Heart right ventricle (tissue), 16 donors: Measurements from ENCODE around the gene PDE7B. TPM values are rescaled to one million over a fixed set of nuclear protein-coding genes. Genes with fewer than 3 reads are reported as not detected.

Source experiments
- ATAC-seq, 8 donors: fragments of 200-7000 bp; cut with Tn5 transposase; one replicate each; pipeline ENCODE4 v1.9.1; 2020; ENCODE audit warnings: mild to moderate bottlenecking in 8 of 8, moderate library complexity in 8 of 8, moderate number of reproducible peaks in 1 of 8
- DNase-seq, 2 donors: peaks; one replicate each; pipeline ENCODE4 v3.0.0-alpha.2; 2020
- H3K27ac ChIP-seq, 10 donors: fragments of 200-600 bp; sonication (generic) in 2 of 10; one replicate each; pipeline versions ENCODE4 v1.5.0 to v1.8.0; 2020 to 2022; ENCODE audit warnings: mild to moderate bottlenecking in 3 of 10
- H3K27me3 ChIP-seq, 7 donors: fragments of 200-600 bp; one replicate each; pipeline ENCODE4 v1.8.0; 2021 to 2022; ENCODE audit warnings: mild to moderate bottlenecking in 2 of 7
- H3K36me3 ChIP-seq, 9 donors: fragments of 200-600 bp; sonication (generic) in 1 of 9; one replicate each; pipeline versions ENCODE4 v1.5.0 to v1.8.0; 2020 to 2022; ENCODE audit warnings: mild to moderate bottlenecking in 2 of 9
- H3K4me1 ChIP-seq, 9 donors: fragments of 200-600 bp; sonication (generic) in 1 of 9; one replicate each; pipeline versions ENCODE4 v1.5.0 to v1.8.0; 2020 to 2022; ENCODE audit warnings: mild to moderate bottlenecking in 4 of 9
- H3K4me3 ChIP-seq, 10 donors: fragments of 200-600 bp; sonication (generic) in 2 of 10; one replicate each; pipeline versions ENCODE4 v1.5.0 to v1.8.0; 2020 to 2022; ENCODE audit warnings: mild to moderate bottlenecking in 7 of 10, moderate library complexity in 2 of 10
- H3K9me3 ChIP-seq, 11 donors: fragments of 200-600 bp in 10 of 11; sonication (generic) in 2 of 11; one replicate each; pipeline versions ENCODE4 v1.5.0 to v1.8.0; 2013 to 2022; ENCODE audit warnings: mild to moderate bottlenecking in 2 of 11, control low read depth in 1 of 11, moderate library complexity in 1 of 11
- WGBS, 2 donors: extraction: QIAGEN DNeasy Blood & Tissue Kit; methylation state at CpG; one replicate each; pipeline ENCODE4 v1.1.7; 2013; ENCODE audit warnings: inconsistent platforms in 1 of 2; 5-methylcytosine and 5-hydroxymethylcytosine counted together
- intact Hi-C, 10 donors: fragments of 100-400 bp; cut with DNase I; formaldehyde crosslinking; loops; one replicate each; pipeline versions ENCODE4 v1.11.1 to v1.14.2; 2022
- polyA plus RNA-seq, 2 donors: library from polyadenylated mRNA; stranded (reverse); fragments of 200-250 nt; gene quantifications; one replicate each; pipeline ENCODE4 v1.2.3, GENCODE V29; 2013
- total RNA-seq, 10 donors: library from RNA; stranded (reverse); fragmentation: NEBNext Ultra II Directional in 3 of 10; extraction: Animal tissue kit (Norgen Biotek cat#: 25700) in 3 of 10; gene quantifications; one replicate each; pipeline versions ENCODE4 v1.2.1 to v1.2.4, GENCODE V29; 2021 to 2023
- TF ChIP-seq, protein P1 (sequence below), 9 donors: fragments of 200-600 bp; sonication (generic) in 2 of 9; IDR thresholded peaks; one replicate each; pipeline versions ENCODE4 v1.5.0 to v1.8.0; 2021 to 2022; ENCODE audit warnings: antibody characterized with exemption in 9 of 9, mild to moderate bottlenecking in 5 of 9, moderate library complexity in 1 of 9
- donor health status: Arrhythmogenic right ventricular cardiomyopathy.
- donor health status: ischemic (EF 13 %, LVEDD 7.1; RV severe dilation, severe dysfunction).
- donor health status: healthy with polysubstance abuse.
- donor health status: DM: no; HTN: yes; CAD: no.
- donor health status: DM: no; HTN: no; CAD: no.
- donor health status: ischemic (EF 25% LVEDD 6.9; RV normal size, moderate dysfunction).
- donor health status: ischemic (EF 25% LVEDD 5.7; RV mildly dilated, moderate dysfunction).
- donor health status: healthy.
- donor health status: DM: yes; HTN: yes; CAD: no.
- donor health status: Ischemic cardiomyopathy.
- donor health status: ischemic (EF 35%, LVEDD 5.7; RV mildly dilated, moderate dysfunction).
- donor health status: nonischemic (EF 11% LVEDD 7.7; RV severe dilation, severe dysfunction).
- donor health status: DM: yes; HTN: yes; CAD: no.
- donor health status: PGD.
- donor health status: ischemic (EF 29% LVEDD 5.4; RV normal size, mild dysfunction).
- donor health status: nonischemic (EF 23%, LVEDD 6.1; RV moderate dilation, normal function).

PDE7B gene
- total and polyA plus RNA-seq, 12 donors, result 3.7 to 19.6 (median 10.8) TPM

DNA sequence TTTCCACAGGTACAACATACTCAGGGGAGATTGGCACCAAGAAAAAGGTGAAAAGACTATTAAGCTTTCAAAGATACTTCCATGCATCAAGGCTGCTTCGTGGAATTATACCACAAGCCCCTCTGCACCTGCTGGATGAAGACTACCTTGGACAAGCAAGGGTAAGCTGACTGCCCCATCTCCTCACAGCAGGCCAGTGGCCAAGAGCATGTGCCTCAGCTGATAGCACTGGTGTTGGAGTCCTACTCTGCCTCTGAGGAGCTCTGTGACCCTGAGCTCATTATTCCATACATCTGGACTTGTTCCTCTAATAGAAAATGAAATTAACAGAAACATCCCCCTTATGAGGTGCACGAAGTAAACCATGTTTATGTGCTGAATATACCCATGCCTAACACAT is 295.8 kb downstream of the PDE7B start:
- no peak overlapping the region for H3K4me3 ChIP-seq
- H3K36me3 ChIP-seq, result peaks cover 0 to 46% (median 8%) of the 10 kb centered on the region in 9 donors
- ATAC-seq, result peak in 7 of 8 donors; percentile 41 to 81 (median 69)
- H3K4me1 ChIP-seq, result peaks cover 3 to 53% (median 20%) of the 10 kb centered on the region in 9 donors
- 78 to 90% methylated on average over 2 of the region's 2 CpGs for WGBS, 2 donors
- TF ChIP-seq, protein P1, sequence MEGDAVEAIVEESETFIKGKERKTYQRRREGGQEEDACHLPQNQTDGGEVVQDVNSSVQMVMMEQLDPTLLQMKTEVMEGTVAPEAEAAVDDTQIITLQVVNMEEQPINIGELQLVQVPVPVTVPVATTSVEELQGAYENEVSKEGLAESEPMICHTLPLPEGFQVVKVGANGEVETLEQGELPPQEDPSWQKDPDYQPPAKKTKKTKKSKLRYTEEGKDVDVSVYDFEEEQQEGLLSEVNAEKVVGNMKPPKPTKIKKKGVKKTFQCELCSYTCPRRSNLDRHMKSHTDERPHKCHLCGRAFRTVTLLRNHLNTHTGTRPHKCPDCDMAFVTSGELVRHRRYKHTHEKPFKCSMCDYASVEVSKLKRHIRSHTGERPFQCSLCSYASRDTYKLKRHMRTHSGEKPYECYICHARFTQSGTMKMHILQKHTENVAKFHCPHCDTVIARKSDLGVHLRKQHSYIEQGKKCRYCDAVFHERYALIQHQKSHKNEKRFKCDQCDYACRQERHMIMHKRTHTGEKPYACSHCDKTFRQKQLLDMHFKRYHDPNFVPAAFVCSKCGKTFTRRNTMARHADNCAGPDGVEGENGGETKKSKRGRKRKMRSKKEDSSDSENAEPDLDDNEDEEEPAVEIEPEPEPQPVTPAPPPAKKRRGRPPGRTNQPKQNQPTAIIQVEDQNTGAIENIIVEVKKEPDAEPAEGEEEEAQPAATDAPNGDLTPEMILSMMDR (IDR thresholded peaks at IDR 0.05), result no peak
- peaks cover 0 to 8% (median 0%) of the 10 kb centered on the region in 11 donors for H3K9me3 ChIP-seq
- H3K27ac ChIP-seq, result peak overlapping the region in 4 of 10 donors; percentile 6 to 65 (median 54)
- intact Hi-C loops, result loop anchor here in 1 of 10 donors (5.0 kb wide), 1 partner anchor 40 kb away; no protein-coding TSS in a partner anchor
- DNase-seq, result peak; percentile 20 to 27
- no peaks in the 10 kb centered on the region for H3K27me3 ChIP-seq

DNA sequence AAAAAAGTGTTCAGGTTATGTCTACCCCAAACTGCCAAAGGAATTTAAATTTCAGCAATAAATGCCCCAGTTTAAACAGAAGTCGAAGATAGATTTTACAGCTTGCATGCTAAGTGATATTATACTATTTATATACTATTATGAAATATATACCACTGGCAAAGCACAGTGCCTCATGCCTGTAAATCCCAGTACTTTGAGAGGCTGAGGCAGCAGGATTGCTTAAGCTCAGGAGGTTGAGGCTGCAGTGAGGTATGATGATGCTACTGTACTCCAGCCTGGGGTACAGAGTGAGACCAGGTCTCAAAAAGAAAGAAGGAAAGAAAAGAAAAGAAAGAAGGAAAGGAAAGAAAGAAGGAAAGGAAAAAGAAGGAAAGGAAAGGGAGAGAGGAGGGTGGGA is 296.6 kb downstream of the PDE7B start:
- H3K27ac ChIP-seq, result peak overlapping the region in 5 of 10 donors; percentile 6 to 56 (median 24)
- TF ChIP-seq, protein P1 (IDR thresholded peaks at IDR 0.05), result no peak
- H3K4me3 ChIP-seq, result no peak overlapping the region
- no peak for DNase-seq
- no peaks in the 10 kb centered on the region for H3K27me3 ChIP-seq
- 65 to 83% methylated on average over 1 of the region's 1 CpG for WGBS, 2 donors
- intact Hi-C loops, result loop anchor here in 1 of 10 donors (5.0 kb wide), 1 partner anchor 41 kb away; no protein-coding TSS in a partner anchor
- peaks cover 0 to 54% (median 8%) of the 10 kb centered on the region in 9 donors for H3K36me3 ChIP-seq
- peaks cover 0 to under 1% (median 0%) of the 10 kb centered on the region in 11 donors for H3K9me3 ChIP-seq
- peak in 2 of 8 donors; percentile 13 to 15 for ATAC-seq
- peaks cover 3 to 54% (median 20%) of the 10 kb centered on the region in 9 donors for H3K4me1 ChIP-seq

DNA sequence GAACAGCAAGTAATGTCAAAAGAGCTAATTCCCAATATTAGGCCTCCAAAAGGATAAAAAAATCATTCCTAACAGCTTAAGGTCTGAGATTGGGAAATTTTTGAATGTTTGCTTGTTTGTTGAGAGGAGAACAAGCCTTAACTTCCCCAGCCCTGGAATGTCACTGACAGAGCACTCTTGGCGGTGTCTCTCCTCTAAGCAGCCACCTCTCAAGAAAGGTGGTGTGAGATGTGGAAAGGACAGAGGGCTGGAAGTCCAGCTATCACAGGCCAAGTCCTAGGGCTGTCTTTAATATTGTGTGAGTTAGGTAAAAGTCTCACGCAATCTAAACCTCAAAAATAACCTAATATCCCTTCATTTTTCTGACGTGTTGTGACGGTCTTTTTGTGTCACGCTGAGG is 297.0 kb downstream of the PDE7B start:
- TF ChIP-seq, protein P1 (IDR thresholded peaks at IDR 0.05), result no peak
- Histone ChIP-seq H3K27me3 (no peaks in the 10 kb centered on the region), H3K36me3 (peaks cover 0 to 58% (median 8%) of the 10 kb centered on the region in 9 donors), H3K27ac (peak overlapping the region in 7 of 10 donors; percentile 4 to 56 (median 24)), H3K4me3 (no peak overlapping the region), H3K4me1 (peaks cover 6 to 59% (median 20%) of the 10 kb centered on the region in 9 donors), H3K9me3 (no peaks in the 10 kb centered on the region)
- 77 to 85% methylated on average over 5 of the region's 5 CpGs for WGBS, 2 donors
- DNase-seq (no peak), ATAC-seq (peak in 1 of 8 donors; percentile 36)
- intact Hi-C loops, result loop anchor here in 1 of 10 donors (5.0 kb wide), 1 partner anchor 41 kb away; no protein-coding TSS in a partner anchor

DNA sequence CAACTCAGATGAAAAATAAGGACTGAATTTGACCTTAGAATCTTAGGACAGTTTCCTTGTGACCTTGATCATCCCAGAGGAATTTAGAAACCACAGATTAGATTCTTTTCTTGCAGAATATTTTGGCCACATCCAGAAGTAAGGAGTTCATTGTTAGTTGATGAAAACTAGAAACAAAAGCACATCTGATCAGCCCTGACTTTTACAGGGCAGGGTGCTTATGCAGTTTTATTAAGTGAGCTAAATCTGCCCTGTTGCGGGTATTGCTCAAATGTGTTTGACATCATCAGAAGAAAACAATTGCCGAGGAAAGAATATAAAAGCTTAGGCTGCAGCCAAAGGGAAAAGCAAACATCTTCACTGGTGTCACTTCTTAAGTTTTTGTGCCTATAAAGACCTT is 297.8 kb downstream of the PDE7B start:
- H3K4me1 ChIP-seq, result peaks cover 6 to 64% (median 24%) of the 10 kb centered on the region in 9 donors
- TF ChIP-seq, protein P1 (IDR thresholded peaks at IDR 0.05), result no peak
- H3K4me3 ChIP-seq, result no peak overlapping the region
- WGBS, 2 donors, result 75 to 82% methylated on average over 2 of the region's 2 CpGs
- DNase-seq (no peak), ATAC-seq (no peak)
- peaks cover 0 to 66% (median 8%) of the 10 kb centered on the region in 9 donors for H3K36me3 ChIP-seq
- intact Hi-C loops, result loop anchor here in 1 of 10 donors (5.0 kb wide), 1 partner anchor 42 kb away; no protein-coding TSS in a partner anchor
- H3K9me3 ChIP-seq, result no peaks in the 10 kb centered on the region
- H3K27me3 ChIP-seq, result no peaks in the 10 kb centered on the region
- peak overlapping the region in 3 of 10 donors; percentile 4 to 56 (median 15) for H3K27ac ChIP-seq
